Measurements from ENCODE around the gene RBM12. TPM values are rescaled to one million over a fixed set of nuclear protein-coding genes. Genes with fewer than 3 reads are reported as not detected.

RBM12 gene
- polyA plus RNA-seq, 1 donor from 2014 or later = 53.9 TPM

- Histone ChIP-seq H3K9me2 (ENCODE audit: insufficient read depth, low read length) (no peaks in the 10 kb centered on the region), H3K4me3 (ENCODE audit: low read length) (no peak overlapping the region), H3K79me2 (replicated peaks; ENCODE audit: insufficient read depth, low read length) (peaks cover 97% of the 10 kb centered on the region), H3K27ac (ENCODE audit: low read length) (no peak overlapping the region), H2AFZ (ENCODE audit: low read depth, low read length) (no peak overlapping the region), H3K4me2 (ENCODE audit: low read length) (no peak overlapping the region), H4K20me1 (ENCODE audit: insufficient read depth) (no peaks in the 10 kb centered on the region), H3F3A (ENCODE audit: insufficient read depth, low read length, poor library complexity, severe bottlenecking) (no peaks in the 10 kb centered on the region), H3K36me3 (ENCODE audit: insufficient read depth, low read length) (no peaks in the 10 kb centered on the region), H3K9me3 (ENCODE audit: low read length) (no peaks in the 10 kb centered on the region), H3K9ac (ENCODE audit: low read length) (no peak overlapping the region), H3K27me3 (ENCODE audit: insufficient read depth, low read depth, low read length) (no peaks in the 10 kb centered on the region)
- TF ChIP-seq POLR2AphosphoS5 (IDR thresholded peaks at IDR 0.05) (no peak), EZH2 (IDR thresholded peaks at IDR 0.05; ENCODE audit: borderline replicate concordance, insufficient read depth, low read length, poor library complexity, severe bottlenecking) (no peak), CTCF (IDR thresholded peaks at IDR 0.05; ENCODE audit: poor library complexity, severe bottlenecking) (no peak), MXI1 (conservative IDR thresholded peaks at IDR 0.05; ENCODE audit: poor library complexity, severe bottlenecking) (no peak), TAF1 (IDR thresholded peaks at IDR 0.05; ENCODE audit: low read depth) (no peak), REST (IDR thresholded peaks at IDR 0.05; ENCODE audit: borderline replicate concordance) (no peak), RAD21 (conservative IDR thresholded peaks at IDR 0.05) (no peak), SMC3 (conservative IDR thresholded peaks at IDR 0.05; ENCODE audit: poor library complexity) (no peak), EP300 (conservative IDR thresholded peaks at IDR 0.05; ENCODE audit: poor library complexity, severe bottlenecking) (no peak)
Observed at GRCh38 chr20:35654415-35654814, 10.3 kb downstream of the RBM12 start.

- no peak overlapping the region for H3K27ac ChIP-seq (ENCODE audit: low read length)
- no peak overlapping the region for H3K4me3 ChIP-seq (ENCODE audit: low read length)
- H3K36me3 ChIP-seq (ENCODE audit: insufficient read depth, low read length) = no peaks in the 10 kb centered on the region
- peaks cover 97% of the 10 kb centered on the region for H3K79me2 ChIP-seq (replicated peaks; ENCODE audit: insufficient read depth, low read length)
- no peaks in the 10 kb centered on the region for H3K9me3 ChIP-seq (ENCODE audit: low read length)
- H3K4me2 ChIP-seq (ENCODE audit: low read length) = no peak overlapping the region
- H3K9ac ChIP-seq (ENCODE audit: low read length) = no peak overlapping the region
- no peaks in the 10 kb centered on the region for H3K9me2 ChIP-seq (ENCODE audit: insufficient read depth, low read length)
- no peaks in the 10 kb centered on the region for H3F3A ChIP-seq (ENCODE audit: insufficient read depth, low read length, poor library complexity, severe bottlenecking)
- TF ChIP-seq REST (IDR thresholded peaks at IDR 0.05; ENCODE audit: borderline replicate concordance) (no peak), SMC3 (conservative IDR thresholded peaks at IDR 0.05; ENCODE audit: poor library complexity) (no peak), RAD21 (conservative IDR thresholded peaks at IDR 0.05) (no peak), EZH2 (IDR thresholded peaks at IDR 0.05; ENCODE audit: borderline replicate concordance, insufficient read depth, low read length, poor library complexity, severe bottlenecking) (no peak), MXI1 (conservative IDR thresholded peaks at IDR 0.05; ENCODE audit: poor library complexity, severe bottlenecking) (no peak), CTCF (IDR thresholded peaks at IDR 0.05; ENCODE audit: poor library complexity, severe bottlenecking) (no peak), POLR2AphosphoS5 (IDR thresholded peaks at IDR 0.05) (no peak), TAF1 (IDR thresholded peaks at IDR 0.05; ENCODE audit: low read depth) (no peak), EP300 (conservative IDR thresholded peaks at IDR 0.05; ENCODE audit: poor library complexity, severe bottlenecking) (no peak)
- no peak overlapping the region for H2AFZ ChIP-seq (ENCODE audit: low read depth, low read length)
- no peaks in the 10 kb centered on the region for H4K20me1 ChIP-seq (ENCODE audit: insufficient read depth)
- H3K27me3 ChIP-seq (ENCODE audit: insufficient read depth, low read depth, low read length) = no peaks in the 10 kb centered on the region
Observed at GRCh38 chr20:35653893-35654292, 10.8 kb downstream of the RBM12 start.

Measured in neural cell (in vitro differentiated cells).